Measurements from ENCODE around the gene COL4A1.

Gene COL4A1

GRCh38 chr13:110210604-110210985 is 96.4 kb downstream of the COL4A1 start:
- FAIRE-seq, result no peak
- no peak for DNase-seq (ENCODE audit: insufficient read length, low spot score)

GRCh38 chr13:110209950-110210603 is 96.9 kb downstream of the COL4A1 start:
- no peak for DNase-seq (ENCODE audit: insufficient read length, low spot score)

GRCh38 chr13:110208116-110208515 is 98.8 kb downstream of the COL4A1 start:
- DNase-seq (ENCODE audit: insufficient read length, low spot score) (no peak), FAIRE-seq (no peak)

More at GRCh38 chr13:110209950-110210603, 96.9 kb downstream of the COL4A1 start:
- FAIRE-seq, result no peak

DNA sequence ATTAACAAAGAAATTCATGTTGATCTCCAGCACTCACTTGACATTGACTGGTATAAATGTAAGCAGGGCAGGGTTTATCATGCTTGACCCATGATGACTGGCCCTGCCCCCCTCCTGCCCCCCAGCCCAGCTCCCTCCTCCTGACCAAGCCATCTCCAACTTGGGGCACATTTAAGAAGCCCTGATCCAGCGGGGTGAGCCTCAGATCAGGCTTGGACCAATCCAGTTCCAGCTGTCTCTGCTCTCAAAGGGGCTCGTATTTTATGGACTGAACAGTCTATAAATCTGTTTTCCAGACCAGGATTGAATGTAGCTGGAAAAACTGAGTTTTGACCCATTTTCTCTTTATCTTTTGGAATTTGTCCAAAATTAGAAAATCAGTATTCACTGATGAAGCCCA is 100.0 kb downstream of the COL4A1 start:
- FAIRE-seq (no peak), DNase-seq (ENCODE audit: insufficient read length, low spot score) (no peak)

DNA sequence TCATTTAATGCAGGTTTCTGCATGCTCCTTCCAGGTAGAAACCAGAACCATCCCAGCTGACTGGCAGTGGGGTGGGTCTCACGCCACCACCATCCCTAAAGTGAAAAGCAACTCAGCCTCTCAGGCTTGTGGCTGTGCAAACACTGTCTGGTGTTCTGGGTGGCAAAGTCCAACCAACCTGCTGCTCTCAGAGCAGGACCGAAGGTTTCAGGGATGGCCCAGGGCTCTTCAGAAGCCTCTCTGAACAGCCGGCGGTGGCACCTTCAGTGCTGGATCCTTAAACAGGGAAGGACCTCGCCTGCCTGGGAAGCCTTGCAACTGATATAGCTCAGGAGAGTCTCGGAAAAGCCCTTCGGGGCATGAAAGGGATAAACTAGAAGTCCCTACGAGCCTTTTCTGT is 100.8 kb downstream of the COL4A1 start:
- DNase-seq (ENCODE audit: insufficient read length, low spot score) (no peak), FAIRE-seq (no peak)

DNA sequence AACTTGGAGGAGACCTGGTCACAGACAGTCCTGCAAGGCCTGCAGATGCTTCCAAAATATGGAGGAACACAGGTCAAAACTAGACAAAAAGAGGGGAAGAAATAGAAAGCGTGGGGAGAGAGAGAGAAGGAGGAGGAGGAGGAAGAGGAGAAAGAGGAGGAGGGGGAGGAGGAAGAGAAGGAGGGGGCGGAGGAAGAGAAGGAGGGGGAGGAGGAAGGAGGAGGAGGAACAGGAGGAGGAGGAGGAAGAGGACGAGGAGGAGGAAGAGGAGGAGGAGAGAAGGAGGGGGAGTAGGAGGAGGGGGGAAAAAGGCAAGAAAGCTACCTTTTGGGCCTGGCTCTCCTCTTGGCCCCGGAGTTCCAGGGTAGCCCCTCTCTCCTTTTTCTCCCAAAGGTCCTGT is 105.8 kb downstream of the COL4A1 start:
- DNase-seq (ENCODE audit: insufficient read length, low spot score), result no peak
- FAIRE-seq, result no peak

DNA sequence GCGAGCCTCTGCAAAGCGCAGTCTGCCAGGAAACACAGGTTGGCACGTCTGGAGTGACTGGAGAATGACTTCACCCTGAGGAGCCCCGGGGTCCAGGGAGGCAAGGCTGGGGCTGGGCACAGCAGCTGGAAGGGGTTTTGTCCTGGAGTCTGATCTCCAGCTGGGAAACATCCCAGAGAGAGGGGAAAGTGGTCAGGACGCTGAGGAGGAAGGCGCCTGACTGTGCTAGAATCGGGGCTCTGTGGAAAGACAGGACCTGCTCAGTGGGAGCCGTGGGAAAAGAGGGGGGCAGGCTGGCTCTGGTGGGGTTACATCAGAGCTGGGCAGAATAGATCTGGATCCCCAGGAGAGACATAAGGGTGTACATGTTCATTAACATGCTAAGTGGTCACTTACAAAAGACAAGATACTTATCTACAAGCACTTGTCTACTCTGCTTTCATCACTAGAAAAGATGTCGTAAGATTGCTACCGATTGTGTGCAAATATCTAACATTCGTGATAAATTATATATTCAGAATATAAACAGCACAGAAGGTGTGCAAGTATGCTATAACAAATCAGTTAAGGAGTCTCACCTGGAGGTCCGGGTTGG is 106.6 kb downstream of the COL4A1 start:
- no peak for DNase-seq (ENCODE audit: insufficient read length, low spot score)
- no peak for FAIRE-seq

GRCh38 chr13:110199046-110199831 is 107.7 kb downstream of the COL4A1 start:
- FAIRE-seq, result no peak

DNA sequence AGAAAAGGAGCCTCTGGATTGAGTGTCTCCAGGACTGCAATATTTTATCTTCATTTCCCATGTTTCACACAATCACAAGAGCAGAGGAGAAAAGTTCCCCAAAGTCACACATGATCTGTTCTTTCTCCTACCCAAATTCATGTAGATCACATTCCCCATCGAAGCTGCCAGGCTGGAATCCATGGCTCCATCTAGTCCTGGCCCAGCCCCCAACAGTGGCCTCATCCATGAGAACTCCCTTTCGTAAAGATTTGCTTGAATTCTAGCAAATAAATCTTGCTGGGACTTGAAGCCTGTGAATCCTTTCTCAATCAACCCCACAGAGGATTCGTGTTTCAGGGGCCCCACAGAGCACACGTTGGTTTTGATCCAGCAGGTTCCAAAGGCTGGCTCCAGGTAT is 109.5 kb downstream of the COL4A1 start:
- no peak for DNase-seq (ENCODE audit: insufficient read length, low spot score)
- no peak for FAIRE-seq

More at GRCh38 chr13:110199046-110199831, 107.7 kb downstream of the COL4A1 start:
- no peak for DNase-seq (ENCODE audit: insufficient read length, low spot score)

DNA sequence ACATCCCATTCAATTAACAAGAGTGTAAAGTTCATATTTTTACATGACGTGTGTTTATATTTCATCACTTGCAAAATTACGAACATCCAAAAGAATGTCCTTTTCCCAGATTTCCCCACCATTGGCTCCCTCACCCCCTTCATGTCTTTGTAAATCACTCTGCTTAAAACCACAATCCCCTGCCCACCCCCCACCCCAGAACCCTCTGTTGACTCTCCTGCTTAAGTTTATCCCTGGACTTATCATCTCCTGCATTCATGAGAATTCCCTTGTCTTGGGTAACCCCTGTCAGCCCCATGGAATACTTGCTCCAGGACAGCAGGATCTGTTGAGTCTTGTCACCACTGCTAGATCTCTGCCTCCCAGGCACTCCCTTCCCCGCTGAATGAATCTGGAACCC is 109.9 kb downstream of the COL4A1 start:
- no peak for DNase-seq (ENCODE audit: insufficient read length, low spot score)
- FAIRE-seq, result no peak

DNA sequence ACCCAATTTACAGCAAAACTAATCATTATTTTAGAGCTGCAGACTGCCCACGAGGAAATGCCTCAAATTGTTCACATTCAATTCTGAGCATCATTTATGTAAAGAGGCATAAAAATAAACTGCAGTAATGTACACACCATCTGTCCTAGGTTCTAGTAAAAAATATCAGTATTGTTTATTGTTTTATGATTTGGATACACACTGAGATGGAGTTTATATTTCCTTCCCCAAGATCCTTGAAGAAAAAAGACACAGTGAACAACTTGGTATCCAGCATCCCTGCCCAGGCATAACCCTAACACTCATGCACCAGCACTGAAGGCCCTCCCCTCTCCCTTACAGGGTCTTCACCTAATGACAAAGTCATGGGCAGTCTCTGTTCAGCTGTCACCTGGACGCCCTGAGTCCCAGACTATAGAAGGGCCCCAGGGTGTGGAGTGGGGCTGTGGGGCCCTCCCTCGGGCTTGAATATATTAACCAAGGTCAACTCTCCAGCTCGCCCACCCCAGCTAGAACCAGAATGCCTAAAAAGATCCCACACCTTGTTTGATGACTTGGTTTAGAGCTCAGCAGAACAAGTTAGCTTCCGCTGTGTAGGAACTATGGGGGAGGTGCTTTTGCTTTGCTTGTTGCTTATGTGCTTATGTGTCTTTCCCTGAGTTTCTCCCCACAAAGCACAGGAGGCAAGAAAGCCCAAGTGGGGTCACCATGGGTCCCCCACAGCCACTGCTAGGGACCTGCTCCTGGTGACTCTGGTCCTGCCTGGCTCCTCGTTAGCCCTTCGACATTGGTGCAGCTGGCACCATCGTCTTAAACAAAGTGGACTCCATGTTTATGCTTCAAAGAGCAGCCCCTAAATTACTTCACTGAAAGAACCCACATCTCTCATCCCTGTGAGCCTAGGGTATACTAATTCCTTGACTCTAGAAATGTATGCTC is 111.1 kb downstream of the COL4A1 start:
- FAIRE-seq (no peak), DNase-seq (ENCODE audit: insufficient read length, low spot score) (no peak)

DNA sequence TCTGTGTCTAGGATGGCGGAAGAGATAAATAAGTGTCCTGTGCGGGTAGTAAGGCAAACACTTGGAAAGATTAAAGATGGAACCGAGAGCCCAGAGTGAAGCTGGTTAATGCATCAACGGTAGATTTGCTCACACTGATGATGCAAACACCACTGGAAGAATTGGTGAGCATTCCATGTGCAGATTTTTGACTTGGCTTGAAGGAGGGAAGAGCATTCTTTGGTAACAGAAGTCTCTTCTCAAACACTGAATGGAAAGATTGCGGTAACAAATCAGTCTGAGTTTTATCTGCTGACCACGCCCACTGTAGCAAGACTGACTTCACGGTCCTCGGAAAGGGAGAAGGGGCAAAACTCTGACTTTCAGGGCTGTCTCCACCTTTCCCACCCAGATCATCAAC is 112.5 kb downstream of the COL4A1 start:
- FAIRE-seq, result no peak
- DNase-seq (ENCODE audit: insufficient read length, low spot score), result no peak

- DNase-seq (ENCODE audit: insufficient read length, low spot score) (no peak), FAIRE-seq (no peak)
These were observed 113.5 kb downstream of the COL4A1 start for GRCh38 chr13:110193491-110193890.

- FAIRE-seq (no peak), DNase-seq (ENCODE audit: insufficient read length, low spot score) (no peak)
These were observed 114.5 kb downstream of the COL4A1 start for GRCh38 chr13:110192472-110192871.

- DNase-seq (ENCODE audit: insufficient read length, low spot score) (peak; percentile 9), FAIRE-seq (no peak)
These were observed 119.3 kb downstream of the COL4A1 start for GRCh38 chr13:110187641-110188161.

- no peak for FAIRE-seq
- DNase-seq (ENCODE audit: insufficient read length, low spot score), result no peak
These were observed 120.6 kb downstream of the COL4A1 start for GRCh38 chr13:110186231-110186855.

GRCh38 chr13:110185696-110186095 is 121.3 kb downstream of the COL4A1 start:
- FAIRE-seq, result no peak
- DNase-seq (ENCODE audit: insufficient read length, low spot score), result no peak

- DNase-seq (ENCODE audit: insufficient read length, low spot score), result no peak
- no peak for FAIRE-seq
These were observed 123.0 kb downstream of the COL4A1 start for GRCh38 chr13:110183910-110184309.

DNA sequence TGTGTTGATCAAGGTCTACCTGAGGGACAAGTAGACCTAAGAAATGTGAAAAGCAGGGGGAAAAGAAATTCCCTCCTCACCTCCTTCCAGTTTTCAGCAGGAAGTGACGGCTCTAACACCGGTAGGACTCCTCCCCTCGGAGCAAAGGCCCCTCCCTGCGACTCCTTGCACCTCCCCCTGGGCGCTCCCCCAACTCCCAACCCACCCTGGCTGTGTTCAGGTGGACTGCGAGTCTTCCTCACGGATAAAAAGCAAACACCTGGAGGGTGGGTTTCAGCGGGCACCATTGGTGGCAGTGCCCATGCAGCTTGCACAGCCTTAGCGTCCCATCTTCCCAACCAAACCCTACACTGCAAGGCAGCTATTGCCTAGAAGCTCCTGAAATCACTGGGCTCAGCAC is 124.5 kb downstream of the COL4A1 start:
- no peak for FAIRE-seq
- DNase-seq (ENCODE audit: insufficient read length, low spot score), result no peak

DNA sequence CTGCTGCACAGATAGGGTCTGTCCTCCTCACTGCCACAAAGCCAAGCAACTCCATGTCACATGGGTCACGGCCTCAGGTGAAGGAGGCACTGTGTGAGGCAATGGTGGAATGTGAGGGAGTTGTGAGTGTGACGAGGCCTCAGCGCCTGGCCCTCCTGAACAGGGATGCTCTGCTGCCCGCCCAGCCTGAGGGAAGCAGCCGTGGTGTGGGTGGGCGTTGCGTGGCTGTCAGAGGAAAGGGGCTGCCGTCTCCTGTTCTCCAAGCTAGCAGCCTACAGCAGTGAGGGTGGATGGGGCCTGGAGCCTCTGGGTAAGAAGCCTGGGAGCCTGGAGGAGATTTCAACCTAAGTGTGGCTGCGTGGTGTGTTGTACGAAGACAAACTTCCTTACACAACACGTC is 125.0 kb downstream of the COL4A1 start:
- FAIRE-seq, result no peak
- no peak for DNase-seq (ENCODE audit: insufficient read length, low spot score)
